BJ (cell line): ENCODE data around the gene SCYGR7. TPM values are rescaled to one million over a fixed set of nuclear protein-coding genes. Genes with fewer than 3 reads are reported as not detected.

Experiments
- CTCF ChIA-PET: fragments of 350-600 bp; formaldehyde crosslinking; extraction: SDS; loops from one replicate; lab custom pipeline; 2021; ENCODE audit warnings: antibody characterized with exemption, inconsistent platforms; lab: Yijun Ruan, JAX
- POLR2A ChIA-PET: fragments of 300-600 bp; sonication (Branson Sonifier 250); formaldehyde crosslinking; extraction: SDS; loops from one replicate; lab custom pipeline; 2021; ENCODE audit warnings: antibody characterized with exemption; lab: Charles Lee
- DNase-seq: peaks from one replicate; pipeline ENCODE4 v3.0.0-alpha.2; 2011; ENCODE audit warnings: low read depth
- H3K27me3 ChIP-seq: 2 replicates; pipeline ENCODE4 v1.6.0; 2011; ENCODE audit warnings: low read length; ENCODE audit not compliant: control insufficient read depth, insufficient read depth
- H3K36me3 ChIP-seq: 2 replicates; pipeline ENCODE4 v1.5.1; 2011; ENCODE audit warnings: low read length; ENCODE audit not compliant: control insufficient read depth, insufficient read depth
- H3K4me3 ChIP-seq: 2 replicates; pipeline ENCODE4 v1.5.1; 2011; ENCODE audit warnings: low read depth, mild to moderate bottlenecking, control low read depth, low read length
- polyA minus RNA-seq: library from RNA; depleted of rRNA, polyadenylated mRNA; stranded (reverse); fragments of >200 nt; gene quantifications from 2 replicates; pipeline ENCODE4 v1.2.3, GENCODE V29; 2011; rRNA and poly(A)+ RNA removed
- polyA plus RNA-seq: library from polyadenylated mRNA; depleted of rRNA; stranded (reverse); fragments of >200 nt; gene quantifications from 2 replicates; pipeline ENCODE4 v1.2.3, GENCODE V29; 2011; rRNA removed
- TF ChIP-seq, protein P1 (sequence below): IDR thresholded peaks from 2 replicates; pipeline ENCODE4 v1.5.1; 2011; ENCODE audit warnings: low read depth, mild to moderate bottlenecking, control low read depth, inconsistent platforms, low read length, moderate library complexity; ENCODE audit not compliant: insufficient read depth

Gene SCYGR7, protein sequence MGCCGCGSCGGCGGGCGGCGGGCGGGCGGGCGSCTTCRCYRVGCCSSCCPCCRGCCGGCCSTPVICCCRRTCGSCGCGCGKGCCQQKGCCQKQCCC
- polyA plus RNA-seq (not detected in 2 replicates), polyA minus RNA-seq (not detected in 2 replicates)

DNA sequence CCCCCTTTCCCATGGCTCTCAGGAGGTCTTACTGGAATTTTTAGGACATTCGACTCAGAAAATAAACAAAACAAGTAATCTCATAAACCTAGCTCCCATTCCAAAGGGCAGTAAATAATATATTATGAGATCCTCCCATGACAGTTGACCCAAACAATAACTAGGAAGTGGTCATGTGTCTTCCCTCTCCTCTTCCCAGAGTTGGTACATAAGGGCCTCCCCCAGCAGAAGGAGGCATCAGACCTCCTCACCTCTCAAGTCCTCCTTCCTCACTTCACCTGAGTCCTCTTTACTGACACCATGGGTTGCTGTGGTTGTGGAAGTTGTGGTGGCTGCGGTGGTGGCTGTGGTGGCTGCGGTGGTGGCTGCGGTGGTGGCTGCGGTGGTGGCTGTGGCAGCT is at the start of gene SCYGR7:
Gene SCYGR7, plus strand, starts transcription at position 301 of the 400 bp plus-strand sequence. Its CDS starts 0 bp downstream, at position 301.
- no peaks in the 10 kb centered on the region for H3K36me3 ChIP-seq
- ChIA-PET POLR2A (no interaction called here), CTCF (no interaction called here)
- DNase-seq = no peak
- H3K27me3 ChIP-seq = no peaks in the 10 kb centered on the region
- H3K4me3 ChIP-seq = no peak within 1 kb of the TSS
- TF ChIP-seq, protein P1, sequence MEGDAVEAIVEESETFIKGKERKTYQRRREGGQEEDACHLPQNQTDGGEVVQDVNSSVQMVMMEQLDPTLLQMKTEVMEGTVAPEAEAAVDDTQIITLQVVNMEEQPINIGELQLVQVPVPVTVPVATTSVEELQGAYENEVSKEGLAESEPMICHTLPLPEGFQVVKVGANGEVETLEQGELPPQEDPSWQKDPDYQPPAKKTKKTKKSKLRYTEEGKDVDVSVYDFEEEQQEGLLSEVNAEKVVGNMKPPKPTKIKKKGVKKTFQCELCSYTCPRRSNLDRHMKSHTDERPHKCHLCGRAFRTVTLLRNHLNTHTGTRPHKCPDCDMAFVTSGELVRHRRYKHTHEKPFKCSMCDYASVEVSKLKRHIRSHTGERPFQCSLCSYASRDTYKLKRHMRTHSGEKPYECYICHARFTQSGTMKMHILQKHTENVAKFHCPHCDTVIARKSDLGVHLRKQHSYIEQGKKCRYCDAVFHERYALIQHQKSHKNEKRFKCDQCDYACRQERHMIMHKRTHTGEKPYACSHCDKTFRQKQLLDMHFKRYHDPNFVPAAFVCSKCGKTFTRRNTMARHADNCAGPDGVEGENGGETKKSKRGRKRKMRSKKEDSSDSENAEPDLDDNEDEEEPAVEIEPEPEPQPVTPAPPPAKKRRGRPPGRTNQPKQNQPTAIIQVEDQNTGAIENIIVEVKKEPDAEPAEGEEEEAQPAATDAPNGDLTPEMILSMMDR = no peak

DNA sequence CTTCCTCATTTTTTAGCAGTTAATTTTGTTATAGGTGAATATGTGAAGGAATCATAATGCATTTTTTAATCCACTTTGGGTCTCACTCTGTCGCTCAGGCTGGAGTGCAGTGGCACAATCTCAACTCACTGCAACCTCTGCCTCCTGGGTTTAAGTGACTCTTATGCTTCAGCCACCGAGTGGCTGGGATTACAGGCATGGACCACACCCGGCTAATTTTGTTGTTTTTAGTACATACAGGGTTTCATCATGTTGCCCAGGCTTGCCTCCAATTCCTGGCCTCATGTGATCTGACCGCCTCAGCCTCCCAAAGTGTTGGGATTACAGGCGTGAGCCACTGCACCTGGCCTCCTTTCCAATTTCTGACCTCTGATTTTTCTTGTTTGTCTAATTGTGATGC is 43.9 kb upstream of the SCYGR7 start:
- H3K27me3 ChIP-seq = no peaks in the 10 kb centered on the region
- no peaks in the 10 kb centered on the region for H3K36me3 ChIP-seq
- TF ChIP-seq, protein P1 = no peak
- ChIA-PET CTCF (no interaction called here), POLR2A (no interaction called here)
- no peak overlapping the region for H3K4me3 ChIP-seq
- no peak for DNase-seq

DNA sequence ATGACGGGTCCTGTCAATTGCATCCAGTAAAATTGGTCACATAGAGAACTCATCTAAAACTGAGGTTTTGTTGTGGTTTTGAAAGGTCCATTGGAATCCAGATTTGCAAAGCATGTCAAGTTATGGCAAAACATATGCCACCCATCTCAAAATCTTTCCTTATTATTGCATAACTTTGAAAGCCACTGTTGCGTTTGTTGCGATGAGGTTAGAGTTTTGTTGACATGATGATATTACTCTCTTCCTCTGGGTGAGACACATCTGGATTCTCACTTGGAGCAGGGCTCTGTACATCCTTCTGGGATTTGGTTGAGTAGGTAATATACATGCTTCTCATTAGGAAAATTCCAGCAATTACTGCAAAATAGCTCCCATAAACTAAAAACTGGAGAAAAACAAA is 40.9 kb upstream of the SCYGR7 start:
- ChIA-PET CTCF (no interaction called here), POLR2A (no interaction called here)
- TF ChIP-seq, protein P1 = no peak
- Histone ChIP-seq H3K27me3 (no peaks in the 10 kb centered on the region), H3K4me3 (no peak overlapping the region), H3K36me3 (no peaks in the 10 kb centered on the region)
- no peak for DNase-seq

DNA sequence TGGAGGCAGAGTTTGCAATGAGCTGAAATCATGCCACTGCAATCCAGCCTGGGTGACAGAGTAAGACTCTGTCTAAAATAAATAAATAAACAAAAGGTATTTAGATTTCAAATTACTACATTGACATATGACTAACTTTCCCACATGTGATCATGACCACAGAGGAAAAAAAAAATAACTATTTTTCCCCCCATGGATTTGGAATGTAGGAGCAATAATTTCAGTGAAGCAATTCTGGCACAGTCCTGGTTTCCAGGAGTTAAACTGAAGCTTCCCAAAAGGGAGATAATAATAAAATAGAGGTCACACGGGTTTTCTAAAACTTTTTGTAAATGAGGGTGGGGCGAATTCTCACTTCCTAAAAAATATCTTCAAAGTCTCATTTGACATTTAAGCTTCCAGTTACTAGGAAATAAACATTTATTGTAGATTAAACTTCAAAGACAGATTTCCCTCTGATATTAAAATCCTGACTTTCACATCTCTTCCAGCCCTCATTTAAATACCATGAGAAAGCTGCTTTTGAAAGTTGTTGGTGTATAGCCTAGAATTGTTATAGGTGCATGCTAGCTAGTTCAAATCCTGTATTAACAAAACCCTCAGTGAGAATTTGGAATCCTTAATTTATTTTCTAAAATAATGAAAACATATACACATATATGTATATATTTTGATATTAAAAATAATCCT is 31.0 kb upstream of the SCYGR7 start:
- CTCF ChIA-PET = no interaction called here
- TF ChIP-seq, protein P1 = no peak
- POLR2A ChIA-PET = no interaction called here
- DNase-seq = no peak
- Histone ChIP-seq H3K36me3 (no peaks in the 10 kb centered on the region), H3K27me3 (no peaks in the 10 kb centered on the region), H3K4me3 (no peak overlapping the region)

DNA sequence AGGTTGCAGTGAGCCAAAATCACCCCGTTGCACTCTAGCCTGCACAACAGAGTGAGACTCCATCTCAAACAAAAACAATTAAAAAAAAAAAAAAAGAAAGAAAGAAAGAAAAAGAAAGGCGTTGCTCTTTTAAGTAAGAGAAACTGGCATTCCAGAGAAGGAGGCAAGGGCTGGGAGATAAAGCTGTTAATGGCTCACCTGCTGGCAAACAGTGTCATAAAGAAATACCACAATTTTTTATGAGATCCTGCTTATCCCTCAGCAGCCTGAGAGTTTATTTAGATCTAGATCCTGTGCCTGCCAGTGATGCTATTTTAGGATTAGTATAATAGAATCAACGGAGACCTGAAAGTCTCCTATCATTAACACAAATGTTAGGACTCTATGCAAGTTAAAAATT is 26.6 kb upstream of the SCYGR7 start:
- H3K4me3 ChIP-seq = no peak overlapping the region
- H3K36me3 ChIP-seq = no peaks in the 10 kb centered on the region
- no peak for DNase-seq
- TF ChIP-seq, protein P1 = no peak
- no peaks in the 10 kb centered on the region for H3K27me3 ChIP-seq
- CTCF ChIA-PET = no interaction called here
- POLR2A ChIA-PET = interaction anchor here (0.6 kb wide), 1 partner anchor 88 kb away, joined by 3 read pairs; no protein-coding TSS in a partner anchor
